Ishikawa (cell line): Measurements from ENCODE around the gene LYPD4.

Experiments
- EGR1 ChIP-seq: IDR thresholded peaks from 2 replicates; pipeline ENCODE4 v1.6.1; 2012
- NFIC ChIP-seq: IDR thresholded peaks from 2 replicates; pipeline ENCODE4 v1.6.1; 2012
- REST ChIP-seq: IDR thresholded peaks from 2 replicates; pipeline ENCODE4 v1.6.1; 2012; ENCODE audit warnings: low read depth, mild to moderate bottlenecking
- YY1 ChIP-seq: IDR thresholded peaks from 2 replicates; pipeline ENCODE4 v1.6.1; 2012; ENCODE audit warnings: low read depth
- TF ChIP-seq, protein P1 (sequence below): IDR thresholded peaks from 2 replicates; pipeline ENCODE4 v1.6.1; 2012

- TF ChIP-seq, protein P1, sequence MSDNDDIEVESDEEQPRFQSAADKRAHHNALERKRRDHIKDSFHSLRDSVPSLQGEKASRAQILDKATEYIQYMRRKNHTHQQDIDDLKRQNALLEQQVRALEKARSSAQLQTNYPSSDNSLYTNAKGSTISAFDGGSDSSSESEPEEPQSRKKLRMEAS, result peak; percentile 81
- TF ChIP-seq EGR1 (0 out of 2 replicates have a peak, but pooled peaks have one; percentile 38), REST (no peak; the same call in 1 of the 2 replicates), NFIC (peak; percentile 6; the same call in 1 of the 2 replicates), YY1 (peak; percentile 64; the same call in 1 of the 2 replicates)
Measured at GRCh38 chr19:41859618-41860418, 15.3 kb upstream of the LYPD4 start, which contains the start of gene RPS19.
